H1 (cell line): ENCODE data around the gene MPPED2. TPM values are rescaled to one million over a fixed set of nuclear protein-coding genes. Genes with fewer than 3 reads are reported as not detected.

Experiments used
- CTCF ChIA-PET: fragments of 300-600 bp; sonication (Branson Sonifier 250); formaldehyde crosslinking; loops from one replicate; lab custom pipeline; 2021; ENCODE audit not compliant: partially characterized antibody; lab: Charles Lee
- POLR2A ChIA-PET: fragments of 300-600 bp; sonication (Branson Sonifier 250); formaldehyde crosslinking; loops from one replicate; lab custom pipeline; 2021; ENCODE audit warnings: inconsistent platforms; ENCODE audit not compliant: partially characterized antibody; lab: Charles Lee
- DNase-seq, 2 experiments: peaks; one replicate each; pipeline versions ENCODE4 v3.0.0 to v3.0.0-alpha.2; 2010 to 2022; ENCODE audit warnings: low spot score in 2 of 2, low read depth in 1 of 2, mixed read lengths in 1 of 2
- FAIRE-seq: peaks from 2 replicates; lab custom pipeline; 2011; peaks lifted over from hg19 to GRCh38; lab: Jason Lieb, UNC
- H2AFZ ChIP-seq: 2 replicates; pipeline ENCODE4 v1.8.1; 2012; ENCODE audit warnings: low read length, inconsistent platforms
- H2AK5ac ChIP-seq: 2 replicates; pipeline ENCODE4 v1.6.1; 2013; ENCODE audit warnings: low read depth, low read length
- H2BK120ac ChIP-seq: replicated peaks from 2 replicates; pipeline ENCODE3; 2013; ENCODE audit warnings: low read depth, low read length, inconsistent platforms
- H2BK12ac ChIP-seq: 2 replicates; pipeline ENCODE4 v1.6.1; 2013; ENCODE audit warnings: low read depth, low read length
- H2BK15ac ChIP-seq: 2 replicates; pipeline ENCODE4 v1.6.1; 2013; ENCODE audit warnings: low read length
- H2BK20ac ChIP-seq: 2 replicates; pipeline ENCODE4 v1.6.1; 2013; ENCODE audit warnings: low read length
- H2BK5ac ChIP-seq: 2 replicates; pipeline ENCODE4 v1.6.1; 2013; ENCODE audit warnings: low read depth, low read length
- H3K14ac ChIP-seq: 2 replicates; pipeline ENCODE4 v1.6.1; 2013; ENCODE audit warnings: inconsistent platforms; ENCODE audit not compliant: insufficient read length
- H3K18ac ChIP-seq: 2 replicates; pipeline ENCODE4 v1.6.1; 2013; ENCODE audit warnings: low read length; ENCODE audit errors: extremely low read depth
- H3K23ac ChIP-seq: 2 replicates; pipeline ENCODE4 v1.6.1; 2013; ENCODE audit warnings: inconsistent platforms; ENCODE audit not compliant: insufficient read length
- H3K23me2 ChIP-seq: 2 replicates; pipeline ENCODE4 v1.6.1; 2013; ENCODE audit warnings: low read depth, low read length
- H3K27ac ChIP-seq: 2 replicates; pipeline ENCODE4 v1.6.1; 2011; ENCODE audit warnings: low read depth, low read length, inconsistent platforms
- H3K27me3 ChIP-seq, 4 experiments: replicated peaks in 1 of 4; 1 replicate in 1 of 4; 2 replicates in 3 of 4; pipeline versions ENCODE4 v1.6.1 to v1.8.1; 2011 to 2013; ENCODE audit warnings: low read length in 3 of 4, mild to moderate bottlenecking in 3 of 4, inconsistent platforms in 2 of 4, mixed read lengths in 2 of 4, moderate library complexity in 1 of 4; ENCODE audit not compliant: control insufficient read depth in 3 of 4, insufficient read depth in 3 of 4; ENCODE audit errors: extremely low read depth in 1 of 4
- H3K36me3 ChIP-seq, 4 experiments: 2 replicates each; pipeline versions ENCODE4 v1.6.1 to v1.8.1; 2011 to 2013; ENCODE audit warnings: mild to moderate bottlenecking in 4 of 4, low read length in 3 of 4, moderate library complexity in 2 of 4, control low read depth in 1 of 4, inconsistent platforms in 1 of 4; ENCODE audit not compliant: insufficient read depth in 4 of 4, control insufficient read depth in 2 of 4
- H3K4ac ChIP-seq: replicated peaks from 2 replicates; pipeline ENCODE3; 2013; ENCODE audit warnings: low read length, low read depth, mixed read lengths, inconsistent platforms; ENCODE audit not compliant: insufficient read length
- H3K4me1 ChIP-seq, 4 experiments: replicated peaks in 1 of 4; 1 replicate in 1 of 4; 2 replicates in 3 of 4; pipeline versions ENCODE4 v1.6.1 to v1.8.1; 2011 to 2013; ENCODE audit warnings: low read length in 3 of 4, inconsistent platforms in 2 of 4, mixed read lengths in 1 of 4; ENCODE audit not compliant: insufficient read depth in 4 of 4, control insufficient read depth in 3 of 4
- H3K4me2 ChIP-seq, 2 experiments: 2 replicates each; pipeline versions ENCODE4 v1.6.1 to v1.8.1; 2011 to 2013; ENCODE audit warnings: low read depth in 2 of 2, low read length in 2 of 2, control low read depth in 1 of 2, inconsistent platforms in 1 of 2, mild to moderate bottlenecking in 1 of 2; ENCODE audit not compliant: insufficient read depth in 1 of 2
- H3K4me3 ChIP-seq, 4 experiments: fragments of 200-600, 300-600 bp in 1 of 4; sonication (generic), shearing (Covaris generic), sonication (Bioruptor Twin) in 1 of 4; 2 replicates each; pipeline versions ENCODE4 v1.5.1 to v1.8.1; 2011 to 2016; ENCODE audit warnings: low read length in 4 of 4, low read depth in 3 of 4, control low read depth in 2 of 4, inconsistent platforms in 2 of 4, mild to moderate bottlenecking in 2 of 4, mixed read lengths in 1 of 4, moderate library complexity in 1 of 4; ENCODE audit not compliant: insufficient read depth in 2 of 4; ENCODE audit errors: extremely low read depth in 1 of 4
- H3K56ac ChIP-seq: replicated peaks from 2 replicates; pipeline ENCODE3; 2013; ENCODE audit warnings: low read depth, mild to moderate bottlenecking, mixed read lengths, low read length, inconsistent platforms; ENCODE audit not compliant: insufficient read length
- H3K79me1 ChIP-seq: 2 replicates; pipeline ENCODE4 v1.6.1; 2013; ENCODE audit warnings: low read depth, low read length, control low read depth
- H3K79me2 ChIP-seq, 2 experiments: 2 replicates each; pipeline versions ENCODE4 v1.6.1 to v1.8.1; 2012 to 2013; ENCODE audit warnings: low read length in 2 of 2, mild to moderate bottlenecking in 2 of 2, inconsistent platforms in 1 of 2; ENCODE audit not compliant: insufficient read depth in 2 of 2, control insufficient read depth in 1 of 2
- H3K9ac ChIP-seq, 4 experiments: replicated peaks in 1 of 4; 1 replicate in 1 of 4; 2 replicates in 3 of 4; pipeline versions ENCODE4 v1.6.1 to v1.8.1; 2011 to 2013; ENCODE audit warnings: low read depth in 3 of 4, low read length in 3 of 4, control low read depth in 2 of 4, mild to moderate bottlenecking in 2 of 4, moderate library complexity in 2 of 4, inconsistent platforms in 1 of 4; ENCODE audit errors: extremely low read depth in 1 of 4
- H3K9me3 ChIP-seq, 2 experiments: 2 replicates each; pipeline versions ENCODE4 v1.6.1 to v1.8.1; 2012 to 2013; ENCODE audit warnings: mild to moderate bottlenecking in 2 of 2, moderate library complexity in 2 of 2, control low read depth in 1 of 2, inconsistent platforms in 1 of 2, low read depth in 1 of 2, low read length in 1 of 2, mixed read lengths in 1 of 2; ENCODE audit not compliant: insufficient read depth in 2 of 2
- H4K20me1 ChIP-seq, 2 experiments: replicated peaks in 1 of 2; 2 replicates each; pipeline versions ENCODE3 to v1.8.1; 2011 to 2013; ENCODE audit warnings: inconsistent platforms in 2 of 2, low read length in 2 of 2, mild to moderate bottlenecking in 1 of 2; ENCODE audit not compliant: insufficient read depth in 2 of 2, control insufficient read depth in 1 of 2
- H4K5ac ChIP-seq: 2 replicates; pipeline ENCODE4 v1.6.1; 2013; ENCODE audit warnings: low read length, low read depth, mixed read lengths, inconsistent platforms; ENCODE audit not compliant: insufficient read length
- H4K8ac ChIP-seq: 2 replicates; pipeline ENCODE4 v1.8.0; 2013; ENCODE audit warnings: mild to moderate bottlenecking, moderate library complexity, low read length, inconsistent platforms; ENCODE audit not compliant: insufficient read depth; ENCODE audit errors: extremely low read depth
- H4K91ac ChIP-seq: replicated peaks from 2 replicates; pipeline ENCODE3; 2013; ENCODE audit warnings: low read length, mixed read lengths, inconsistent platforms; ENCODE audit not compliant: insufficient read length
- JUND ChIP-seq: IDR thresholded peaks from 2 replicates; pipeline ENCODE4 v1.6.1; 2011; ENCODE audit warnings: mild to moderate bottlenecking, improper control_type of control experiment, low read length
- RAD21 ChIP-seq, 2 experiments: IDR thresholded peaks in 1 of 2; conservative IDR thresholded peaks in 1 of 2; 2 replicates each; pipeline ENCODE4 v1.6.1; 2011; ENCODE audit warnings: low read depth in 2 of 2, low read length in 2 of 2, improper control_type of control experiment in 1 of 2, inconsistent platforms in 1 of 2, mild to moderate bottlenecking in 1 of 2, moderate library complexity in 1 of 2
- SRF ChIP-seq: IDR thresholded peaks from 2 replicates; pipeline ENCODE4 v1.6.1; 2011; ENCODE audit warnings: mild to moderate bottlenecking, low read depth, low read length, moderate library complexity
- TBP ChIP-seq: IDR thresholded peaks from 2 replicates; pipeline ENCODE4 v1.6.1; 2011; ENCODE audit warnings: low read depth, low read length, improper control_type of control experiment
- TCF12 ChIP-seq: IDR thresholded peaks from 2 replicates; pipeline ENCODE4 v1.6.1; 2011; ENCODE audit warnings: low read depth, mild to moderate bottlenecking, low read length
- USF2 ChIP-seq: IDR thresholded peaks from 2 replicates; pipeline ENCODE4 v1.6.1; 2011; ENCODE audit warnings: low read length, improper control_type of control experiment
- WGBS, 2 experiments: shearing (Covaris generic) in 1 of 2; methylation state at CpG; one replicate each; pipeline versions ENCODE4 v1.1.6 to v1.1.7; 2013 to 2015; ENCODE audit warnings: low lambda C conversion rate in 2 of 2, mixed read lengths in 2 of 2, inconsistent platforms in 1 of 2, low coverage in 1 of 2, missing lambda C conversion rate in 1 of 2; ENCODE audit not compliant: insufficient replicate concordance in 2 of 2, insufficient coverage in 1 of 2, insufficient read length in 1 of 2; ENCODE audit errors: extremely low coverage in 1 of 2, missing lambda C conversion rate in 1 of 2; 5-methylcytosine and 5-hydroxymethylcytosine counted together
- polyA plus RNA-seq, 7 experiments: library from polyadenylated mRNA; depleted of rRNA in 3 of 7; stranded (reverse) in 5 of 7; unstranded in 2 of 7; fragments of >200 nt in 5 of 7; fragments of 200-250 nt in 2 of 7; gene quantifications; 1 replicate in 5 of 7; 2 replicates in 1 of 7; 4 replicates in 1 of 7; pipeline versions ENCODE4 v1.2.1 to v1.2.3, GENCODE V29; 2011 to 2013; ENCODE audit warnings: missing spikeins in 2 of 7, mixed read lengths in 2 of 7
- total RNA-seq: library from RNA; stranded (reverse); fragmentation: NEBNext Ultra II Directional; extraction: Animal tissue kit (Norgen Biotek cat#: 25700); gene quantifications from 2 replicates; pipeline ENCODE4 v1.2.1, GENCODE V29; 2021

The MPPED2 gene
- total and polyA plus RNA-seq, 2 of the 8 experiments (the other 6 are each of a cell fraction or from before 2014, with no cell fraction given) = 1.3 to 3.5 TPM

- Histone ChIP-seq H3K14ac (no peak overlapping the region), H3K18ac (no peak overlapping the region), H4K5ac (no peak overlapping the region), H3K36me3 (no peaks in the 10 kb centered on the region), H2BK120ac (no peak overlapping the region), H2AFZ (no peak overlapping the region), H4K91ac (no peak overlapping the region), H3K23ac (no peak overlapping the region), H3K4me1 (no peaks in the 10 kb centered on the region), H3K56ac (no peak overlapping the region), H3K79me2 (no peaks in the 10 kb centered on the region), H2BK12ac (no peak overlapping the region), H3K79me1 (no peaks in the 10 kb centered on the region), H3K4ac (no peak overlapping the region), H3K4me2 (no peak overlapping the region), H3K9me3 (no peaks in the 10 kb centered on the region; a peak in 1 of 4 replicates), H4K8ac (no peak overlapping the region), H3K27ac (no peak overlapping the region), H3K23me2 (no peaks in the 10 kb centered on the region), H3K9ac (no peak overlapping the region), H2BK15ac (no peak overlapping the region), H2BK20ac (no peak overlapping the region), H2AK5ac (no peak overlapping the region), H3K27me3 (no peaks in the 10 kb centered on the region), H4K20me1 (no peaks in the 10 kb centered on the region), H2BK5ac (no peak overlapping the region), H3K4me3 (no peak overlapping the region)
- WGBS, 2 experiments = 91% methylated on average over 8 of the region's 8 CpGs; no CpG with 5 or more reads in 1 of the 2 experiments
- TF ChIP-seq RAD21 (IDR thresholded peaks at IDR 0.05 in 1 of 2, conservative IDR thresholded peaks at IDR 0.05 in 1 of 2; ENCODE audit: low read depth in 2 of 2, low read length in 2 of 2) (no peak), TBP (no peak), JUND (no peak), SRF (no peak), USF2 (no peak), TCF12 (no peak)
- ChIA-PET CTCF (no interaction called here), POLR2A (no interaction called here)
- FAIRE-seq (no peak), DNase-seq (no peak)
These were observed 190.4 kb downstream of the MPPED2 start for GRCh38 chr11:30395751-30396150.
